Measurements from ENCODE around the gene H2AZ1.

DNA sequence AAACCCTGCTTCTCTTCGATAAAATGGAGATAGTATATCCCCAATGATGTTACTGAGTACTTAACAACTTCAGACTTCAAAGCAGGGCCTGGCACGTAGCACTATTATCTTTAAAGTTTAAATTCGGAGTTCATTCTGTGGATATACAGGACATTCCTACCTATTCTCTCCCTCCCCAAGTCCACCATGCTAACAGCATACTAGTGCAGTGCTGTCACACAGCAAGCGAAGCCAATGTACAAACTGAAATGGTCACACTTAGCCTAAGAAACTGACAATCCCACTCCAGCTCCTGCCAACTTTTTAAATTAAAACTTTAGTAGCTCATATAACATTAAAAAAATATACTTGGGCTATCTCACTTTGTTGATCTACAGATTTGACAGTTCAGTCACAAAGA, 2.5 kb downstream of the H2AZ1 start:
- TF ChIP-seq CTCF (IDR thresholded peaks at IDR 0.05; ENCODE audit: poor library complexity, severe bottlenecking) (no peak), EP300 (conservative IDR thresholded peaks at IDR 0.05; ENCODE audit: poor library complexity, severe bottlenecking) (no peak), MXI1 (conservative IDR thresholded peaks at IDR 0.05; ENCODE audit: poor library complexity, severe bottlenecking) (no peak), POLR2AphosphoS5 (IDR thresholded peaks at IDR 0.05) (no peak)
